GM19023 (cell line): ENCODE measurements around the gene KCNJ15.
"Not testable (repeated sequence)": the region's sequence is repeated elsewhere in the genome, so short reads cannot be mapped to it uniquely, and the experiment has no call there.

Source experiments
- ATAC-seq: cut with Tn5 transposase; IDR thresholded peaks from one replicate; pipeline ENCODE4 v1.9.1; 2021; ENCODE audit warnings: mild to moderate bottlenecking, moderate library complexity; ENCODE audit not compliant: unreplicated experiment

Gene KCNJ15

GRCh38 chr21:38256599-38257302 lies at the start of gene KCNJ15:
Gene KCNJ15 (plus strand): TSS chr21:38256991. CDS start chr21:38299262, 42,271 bp downstream.
- no peak for ATAC-seq

- no peak for ATAC-seq
Measured at GRCh38 chr21:38208118-38208517, 48.7 kb upstream of the KCNJ15 start.

- no peak for ATAC-seq
Measured at GRCh38 chr21:38211321-38211720, 45.5 kb upstream of the KCNJ15 start.

- no peak for ATAC-seq
Measured at GRCh38 chr21:38212706-38213105, 44.1 kb upstream of the KCNJ15 start.

- ATAC-seq: peak; percentile 58
Measured at GRCh38 chr21:38219049-38219628, 37.7 kb upstream of the KCNJ15 start.

- no peak for ATAC-seq
Measured at GRCh38 chr21:38220270-38220737, 36.5 kb upstream of the KCNJ15 start.

- ATAC-seq: no peak
Measured at GRCh38 chr21:38221594-38221993, 35.2 kb upstream of the KCNJ15 start.

- no peak for ATAC-seq
Measured at GRCh38 chr21:38223893-38224540, 32.8 kb upstream of the KCNJ15 start.

- ATAC-seq: no peak
Measured at GRCh38 chr21:38227401-38227800, 29.4 kb upstream of the KCNJ15 start.

GRCh38 chr21:38228115-38228514 lies 28.7 kb upstream of the KCNJ15 start:
- no peak for ATAC-seq

GRCh38 chr21:38228537-38228936 lies 28.3 kb upstream of the KCNJ15 start:
- no peak for ATAC-seq

GRCh38 chr21:38229260-38229877 lies 27.4 kb upstream of the KCNJ15 start:
- no peak for ATAC-seq

- no peak for ATAC-seq
Measured at GRCh38 chr21:38234395-38235142, 22.2 kb upstream of the KCNJ15 start.

GRCh38 chr21:38235251-38235650 lies 21.5 kb upstream of the KCNJ15 start:
- ATAC-seq: not testable (repeated sequence)

GRCh38 chr21:38236232-38236631 lies 20.6 kb upstream of the KCNJ15 start:
- ATAC-seq: no peak

- no peak for ATAC-seq
Measured at GRCh38 chr21:38239672-38240071, 17.1 kb upstream of the KCNJ15 start.

- ATAC-seq: no peak
Measured at GRCh38 chr21:38240129-38240528, 16.7 kb upstream of the KCNJ15 start.

- ATAC-seq: no peak
Measured at GRCh38 chr21:38241029-38241740, 15.6 kb upstream of the KCNJ15 start.

- ATAC-seq: no peak
Measured at GRCh38 chr21:38242061-38242460, 14.7 kb upstream of the KCNJ15 start.

GRCh38 chr21:38243732-38244406 lies 12.9 kb upstream of the KCNJ15 start:
- ATAC-seq: no peak
